ENCODE measurements around the gene NOTCH4.
"Not testable (repeated sequence)": the region's sequence is repeated elsewhere in the genome, so short reads cannot be mapped to it uniquely, and the experiment has no call there.

NOTCH4 gene

DNA sequence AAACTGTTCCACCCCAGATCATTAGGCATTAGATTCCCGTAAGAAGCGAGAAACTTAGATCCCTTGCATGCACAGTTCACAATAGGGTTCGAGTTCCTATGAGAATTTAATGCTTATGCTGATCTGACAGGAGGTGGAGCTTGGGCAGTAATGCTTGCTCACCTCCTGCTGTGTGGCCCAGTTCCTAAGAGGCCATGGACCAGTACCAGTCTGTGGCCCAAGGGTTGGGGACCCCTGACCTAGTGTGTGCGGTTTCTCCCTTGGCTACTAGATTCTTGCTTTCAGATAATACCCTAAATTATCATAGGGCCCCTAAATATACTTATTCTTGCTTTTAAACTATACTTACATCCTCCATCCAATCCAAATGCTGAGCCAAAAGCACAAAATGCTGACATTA, 29.5 kb downstream of the NOTCH4 start:
- Histone ChIP-seq H3K4me1 (ENCODE audit: control insufficient read depth, insufficient read depth, low read length) (peaks cover 15% of the 10 kb centered on the region), H3K9me3 (ENCODE audit: control insufficient read depth, insufficient read depth, low read length) (no peaks in the 10 kb centered on the region), H3K27ac (ENCODE audit: low read length) (no peak overlapping the region), H3K27me3 (ENCODE audit: control insufficient read depth, insufficient read depth, low read length) (no peaks in the 10 kb centered on the region), H3K4me3 (ENCODE audit: low read length) (no peak overlapping the region), H3K36me3 (ENCODE audit: control insufficient read depth, insufficient read depth, low read length) (no peaks in the 10 kb centered on the region)
- DNase-seq (ENCODE audit: low read depth, low spot score), result no peak
- WGBS (ENCODE audit: insufficient coverage, insufficient read length), result no CpG with 5 or more reads among the region's 4 CpGs

- H3K9me3 ChIP-seq (ENCODE audit: control insufficient read depth, insufficient read depth, low read length); H3K36me3 ChIP-seq (ENCODE audit: control insufficient read depth, insufficient read depth, low read length); DNase-seq (ENCODE audit: low read depth, low spot score); H3K27me3 ChIP-seq (ENCODE audit: control insufficient read depth, insufficient read depth, low read length); H3K4me3 ChIP-seq (ENCODE audit: low read length); H3K27ac ChIP-seq (ENCODE audit: low read length): not testable (repeated sequence)
- WGBS (ENCODE audit: insufficient coverage, insufficient read length), result no CpG with 5 or more reads among the region's 13 CpGs
- H3K4me1 ChIP-seq (ENCODE audit: control insufficient read depth, insufficient read depth, low read length), result peaks cover 17% of the 10 kb centered on the region
Measured at GRCh38 chr6:32193096-32193495, 30.8 kb downstream of the NOTCH4 start.

- Histone ChIP-seq H3K4me1 (ENCODE audit: control insufficient read depth, insufficient read depth, low read length) (peaks cover 17% of the 10 kb centered on the region), H3K27me3 (ENCODE audit: control insufficient read depth, insufficient read depth, low read length) (no peaks in the 10 kb centered on the region), H3K9me3 (ENCODE audit: control insufficient read depth, insufficient read depth, low read length) (no peaks in the 10 kb centered on the region), H3K36me3 (ENCODE audit: control insufficient read depth, insufficient read depth, low read length) (peaks cover 5% of the 10 kb centered on the region; the same call in 1 of the 2 replicates), H3K27ac (ENCODE audit: low read length) (no peak within 1 kb of the TSS), H3K4me3 (ENCODE audit: low read length) (no peak within 1 kb of the TSS)
- no CpG with 5 or more reads among the region's 5 CpGs for WGBS (ENCODE audit: insufficient coverage, insufficient read length)
- DNase-seq (ENCODE audit: low read depth, low spot score), result no peak
Measured at GRCh38 chr6:32192608-32193039, 31.2 kb downstream of the NOTCH4 start, which contains the start of gene GPSM3. Gene GPSM3 (minus strand): TSS chr6:32192643. CDS start chr6:32192513, 130 bp downstream.

GRCh38 chr6:32191696-32192607, 31.9 kb downstream of the NOTCH4 start:
- Histone ChIP-seq H3K4me3 (ENCODE audit: low read length) (no peak overlapping the region), H3K9me3 (ENCODE audit: control insufficient read depth, insufficient read depth, low read length) (no peaks in the 10 kb centered on the region), H3K36me3 (ENCODE audit: control insufficient read depth, insufficient read depth, low read length) (peaks cover 8% of the 10 kb centered on the region; the same call in 1 of the 2 replicates), H3K4me1 (ENCODE audit: control insufficient read depth, insufficient read depth, low read length) (peaks cover 13% of the 10 kb centered on the region), H3K27ac (ENCODE audit: low read length) (no peak overlapping the region), H3K27me3 (ENCODE audit: control insufficient read depth, insufficient read depth, low read length) (no peaks in the 10 kb centered on the region)
- no CpG with 5 or more reads among the region's 15 CpGs for WGBS (ENCODE audit: insufficient coverage, insufficient read length)
- DNase-seq (ENCODE audit: low read depth, low spot score), result no peak

DNA sequence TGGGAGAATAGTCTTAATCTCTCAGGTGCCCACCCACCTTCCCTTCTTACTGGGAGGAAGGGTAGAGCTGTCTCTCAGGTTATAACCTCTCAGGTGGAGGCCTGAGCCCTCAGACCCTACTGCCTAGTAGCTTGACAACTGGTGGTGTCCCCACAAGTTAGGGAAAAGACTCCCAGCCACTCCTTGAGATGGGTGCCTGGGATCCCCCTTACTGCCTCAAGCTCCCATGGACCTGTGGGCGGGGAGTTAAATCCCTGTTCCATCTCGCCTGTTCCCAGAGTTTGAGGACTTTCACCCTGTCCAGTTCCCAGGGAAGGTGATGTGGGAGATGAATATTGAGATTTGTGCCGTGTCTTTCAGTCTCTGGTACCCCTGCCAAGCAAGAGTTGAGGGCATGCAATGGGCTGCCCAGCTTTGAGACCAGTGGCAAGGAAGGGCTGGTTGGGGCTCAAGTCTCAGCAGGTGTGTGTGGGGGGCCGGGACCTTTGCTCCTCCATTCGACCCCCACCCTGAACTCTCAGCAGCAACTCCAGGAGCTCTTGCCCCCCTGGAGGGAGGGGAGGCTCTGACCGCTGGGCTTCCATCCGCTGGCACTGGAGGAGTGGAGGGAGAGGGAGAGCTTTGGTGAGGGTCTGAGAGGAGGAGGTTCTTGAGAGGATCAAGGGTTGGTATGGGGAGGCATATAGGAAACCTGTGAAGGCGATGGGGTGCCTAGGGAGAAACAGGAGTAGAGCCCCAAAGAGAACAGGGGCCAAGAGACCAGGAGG, 32.8 kb downstream of the NOTCH4 start:
- peaks cover 14% of the 10 kb centered on the region; the same call in 1 of the 2 replicates for H3K36me3 ChIP-seq (ENCODE audit: control insufficient read depth, insufficient read depth, low read length)
- no peaks in the 10 kb centered on the region for H3K27me3 ChIP-seq (ENCODE audit: control insufficient read depth, insufficient read depth, low read length)
- H3K4me1 ChIP-seq (ENCODE audit: control insufficient read depth, insufficient read depth, low read length), result peaks cover 10% of the 10 kb centered on the region
- no peaks in the 10 kb centered on the region for H3K9me3 ChIP-seq (ENCODE audit: control insufficient read depth, insufficient read depth, low read length)
- H3K4me3 ChIP-seq (ENCODE audit: low read length), result no peak overlapping the region
- DNase-seq (ENCODE audit: low read depth, low spot score), result no peak
- H3K27ac ChIP-seq (ENCODE audit: low read length), result no peak overlapping the region
- WGBS (ENCODE audit: insufficient coverage, insufficient read length), result no CpG with 5 or more reads among the region's 8 CpGs

DNA sequence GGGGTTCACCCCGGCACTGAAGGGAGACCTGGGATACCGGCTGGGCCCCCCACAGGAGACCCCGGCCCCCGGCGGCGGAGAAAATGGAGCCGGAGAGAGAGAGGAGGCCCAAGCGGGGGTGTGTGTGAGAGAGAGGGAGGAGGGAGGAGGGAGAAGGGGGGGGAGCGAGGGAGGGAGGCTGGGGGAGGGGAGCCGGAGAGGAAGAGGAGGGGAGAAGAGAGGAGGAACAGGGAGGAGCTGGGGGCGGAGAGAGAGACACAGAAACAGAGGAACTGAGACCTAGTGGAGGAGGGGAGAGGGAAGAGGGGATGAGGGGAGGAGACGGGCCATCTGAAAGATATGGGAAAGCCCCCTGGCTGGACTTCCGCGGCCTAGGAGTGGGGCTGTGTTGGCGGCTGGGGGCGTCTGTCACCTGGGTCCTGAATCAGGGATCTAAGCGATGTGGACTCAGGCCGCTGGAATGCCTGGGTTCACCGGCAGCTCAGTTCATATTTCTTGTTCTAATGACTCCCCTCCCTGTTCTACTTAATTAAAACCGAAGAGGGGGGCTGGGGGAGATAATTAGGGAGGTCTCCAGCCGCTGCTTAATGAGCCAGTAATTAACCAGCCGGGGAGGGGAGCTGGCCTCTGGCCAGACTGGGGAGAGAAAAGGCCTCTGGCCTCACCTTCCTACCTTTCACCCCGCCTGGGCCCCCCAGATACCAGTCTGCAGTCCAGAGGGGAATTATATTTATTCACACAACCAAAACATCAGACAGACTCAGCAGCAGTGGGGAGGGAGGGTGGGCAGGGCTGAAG, 33.6 kb downstream of the NOTCH4 start, which contains the start of gene PBX2:
Gene PBX2 (minus strand): TSS at position 149 of the 798 bp plus-strand sequence. CDS start 287 bp downstream, outside the sequence.
- H3K27ac ChIP-seq (ENCODE audit: low read length), result no peak within 1 kb of the TSS
- H3K36me3 ChIP-seq (ENCODE audit: control insufficient read depth, insufficient read depth, low read length), result peaks cover 14% of the 10 kb centered on the region; the same call in 1 of the 2 replicates
- WGBS (ENCODE audit: insufficient coverage, insufficient read length), result no CpG with 5 or more reads among the region's 23 CpGs
- H3K4me3 ChIP-seq (ENCODE audit: low read length), result peak within 1 kb of the TSS; percentile 45; the same call in 1 of the 2 replicates
- no peaks in the 10 kb centered on the region for H3K27me3 ChIP-seq (ENCODE audit: control insufficient read depth, insufficient read depth, low read length)
- H3K9me3 ChIP-seq (ENCODE audit: control insufficient read depth, insufficient read depth, low read length), result no peaks in the 10 kb centered on the region
- H3K4me1 ChIP-seq (ENCODE audit: control insufficient read depth, insufficient read depth, low read length), result peaks cover 10% of the 10 kb centered on the region
- DNase-seq (ENCODE audit: low read depth, low spot score), result no peak

DNA sequence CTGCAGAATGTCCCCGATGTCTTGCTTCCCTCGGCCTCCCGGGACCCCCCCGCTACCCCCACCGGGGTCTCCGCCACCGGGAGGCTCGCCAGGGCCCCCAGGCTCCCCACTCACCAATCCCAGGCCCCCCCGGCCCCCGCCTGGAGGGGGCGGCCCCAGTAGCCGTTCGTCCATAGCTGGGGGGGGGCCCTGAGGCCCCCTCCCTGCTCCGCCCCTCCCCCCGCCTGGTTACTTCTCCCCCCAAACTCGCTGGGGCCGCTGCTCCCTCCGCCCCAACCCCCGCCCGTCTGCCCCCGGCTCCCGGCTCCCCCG, 34.2 kb downstream of the NOTCH4 start:
- WGBS (ENCODE audit: insufficient coverage, insufficient read length), result no CpG with 5 or more reads among the region's 23 CpGs
- no peaks in the 10 kb centered on the region for H3K9me3 ChIP-seq (ENCODE audit: control insufficient read depth, insufficient read depth, low read length)
- H3K4me1 ChIP-seq (ENCODE audit: control insufficient read depth, insufficient read depth, low read length), result peaks cover 9% of the 10 kb centered on the region
- no peak overlapping the region for H3K27ac ChIP-seq (ENCODE audit: low read length)
- peak overlapping the region; percentile 45; the same call in 1 of the 2 replicates for H3K4me3 ChIP-seq (ENCODE audit: low read length)
- DNase-seq (ENCODE audit: low read depth, low spot score), result no peak
- H3K27me3 ChIP-seq (ENCODE audit: control insufficient read depth, insufficient read depth, low read length), result no peaks in the 10 kb centered on the region
- peaks cover 14% of the 10 kb centered on the region; the same call in 1 of the 2 replicates for H3K36me3 ChIP-seq (ENCODE audit: control insufficient read depth, insufficient read depth, low read length)

- H3K36me3 ChIP-seq (ENCODE audit: control insufficient read depth, insufficient read depth, low read length), result peaks cover 14% of the 10 kb centered on the region; the same call in 1 of the 2 replicates
- WGBS (ENCODE audit: insufficient coverage, insufficient read length), result no CpG with 5 or more reads among the region's 10 CpGs
Measured at GRCh38 chr6:32189069-32189741, 34.7 kb downstream of the NOTCH4 start.

DNA sequence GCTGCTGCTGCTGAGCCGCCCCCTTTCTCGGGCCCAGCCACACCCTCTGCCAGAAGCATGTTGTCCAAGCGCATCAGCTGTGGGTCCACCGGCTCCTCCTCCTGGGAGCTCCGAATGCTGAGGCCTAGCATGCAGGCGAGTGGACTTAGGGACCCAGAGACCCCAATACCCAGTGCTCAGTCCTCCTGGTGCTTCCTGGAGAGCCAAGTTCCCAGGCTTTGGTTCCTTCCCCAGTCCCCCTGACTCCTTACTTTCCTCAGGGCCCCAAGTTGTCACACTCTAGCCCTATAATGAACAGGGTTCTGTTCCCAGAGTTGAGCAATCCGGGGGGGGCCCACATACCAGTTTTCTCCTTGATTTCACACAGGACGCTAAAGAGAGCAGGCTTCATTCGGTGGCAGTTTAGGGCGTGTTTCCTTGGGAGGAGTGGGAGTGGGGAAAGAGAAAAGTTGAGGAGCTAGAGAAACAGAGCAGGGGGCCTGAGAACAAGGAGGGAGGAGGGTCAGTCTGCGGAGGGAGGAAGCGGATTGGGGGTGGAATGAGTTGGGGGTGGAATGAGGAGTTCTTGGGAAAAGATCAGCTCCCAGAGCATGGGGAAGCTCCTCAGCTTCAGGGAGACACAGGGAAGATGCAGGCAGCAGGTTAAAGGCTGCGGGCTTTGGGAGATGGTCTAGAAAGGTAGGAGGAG, 35.3 kb downstream of the NOTCH4 start:
- WGBS (ENCODE audit: insufficient coverage, insufficient read length), result no CpG with 5 or more reads among the region's 13 CpGs
- DNase-seq (ENCODE audit: low read depth, low spot score), result no peak

More at GRCh38 chr6:32189069-32189741, 34.7 kb downstream of the NOTCH4 start:
- DNase-seq (ENCODE audit: low read depth, low spot score), result no peak
- H3K27me3 ChIP-seq (ENCODE audit: control insufficient read depth, insufficient read depth, low read length), result no peaks in the 10 kb centered on the region
- no peak overlapping the region for H3K27ac ChIP-seq (ENCODE audit: low read length)
- H3K4me1 ChIP-seq (ENCODE audit: control insufficient read depth, insufficient read depth, low read length), result peaks cover 9% of the 10 kb centered on the region
- peak overlapping the region; percentile 45; the same call in 1 of the 2 replicates for H3K4me3 ChIP-seq (ENCODE audit: low read length)
- H3K9me3 ChIP-seq (ENCODE audit: control insufficient read depth, insufficient read depth, low read length), result no peaks in the 10 kb centered on the region

More for the DNA sequence above, 35.3 kb downstream of the NOTCH4 start:
- peak overlapping the region; percentile 45; the same call in 1 of the 2 replicates for H3K4me3 ChIP-seq (ENCODE audit: low read length)
- H3K9me3 ChIP-seq (ENCODE audit: control insufficient read depth, insufficient read depth, low read length), result no peaks in the 10 kb centered on the region
- H3K36me3 ChIP-seq (ENCODE audit: control insufficient read depth, insufficient read depth, low read length), result peaks cover 14% of the 10 kb centered on the region; the same call in 1 of the 2 replicates
- H3K27ac ChIP-seq (ENCODE audit: low read length), result no peak overlapping the region
- no peaks in the 10 kb centered on the region for H3K27me3 ChIP-seq (ENCODE audit: control insufficient read depth, insufficient read depth, low read length)
- H3K4me1 ChIP-seq (ENCODE audit: control insufficient read depth, insufficient read depth, low read length), result peaks cover 11% of the 10 kb centered on the region
